ENCODE data around the gene KDM5A.

- TF ChIP-seq POLR2A (IDR thresholded peaks at IDR 0.05; ENCODE audit: low read length): no peak
- TF ChIP-seq PHF8 (IDR thresholded peaks at IDR 0.05; ENCODE audit: borderline replicate concordance, low read depth): no peak
- TF ChIP-seq RAD21 (conservative IDR thresholded peaks at IDR 0.05 in 1 of 2, IDR thresholded peaks at IDR 0.05 in 1 of 2): no peak
- TF ChIP-seq ESRRA (IDR thresholded peaks at IDR 0.05; ENCODE audit: borderline replicate concordance, low read length): no peak
- no peak for TF ChIP-seq TP53 (CRISPR knock-in tag; IDR thresholded peaks at IDR 0.05)
- TF ChIP-seq CTCF (IDR thresholded peaks at IDR 0.05): no peak
- TF ChIP-seq SREBF2 (IDR thresholded peaks at IDR 0.05): no peak
- TF ChIP-seq EP300 (IDR thresholded peaks at IDR 0.05): no peak
- TF ChIP-seq ELK1 (IDR thresholded peaks at IDR 0.05; ENCODE audit: low read depth, low read length): no peak
- TF ChIP-seq JUN (IDR thresholded peaks at IDR 0.05): no peak
These were observed 56.4 kb downstream of the KDM5A start for GRCh38 chr12:332581-333205.
